Measurements from ENCODE around the gene CTH.
A peak's percentile ranks its signal among the peaks of the same experiment; 100 is the strongest.
"Not testable (repeated sequence)": the region's sequence is repeated elsewhere in the genome, so short reads cannot be mapped to it uniquely, and the experiment has no call there.

CTH gene

GRCh38 chr1:70409136-70409535, 1.9 kb upstream of the CTH start:
- no peak for DNase-seq (ENCODE audit: low read depth)

DNA sequence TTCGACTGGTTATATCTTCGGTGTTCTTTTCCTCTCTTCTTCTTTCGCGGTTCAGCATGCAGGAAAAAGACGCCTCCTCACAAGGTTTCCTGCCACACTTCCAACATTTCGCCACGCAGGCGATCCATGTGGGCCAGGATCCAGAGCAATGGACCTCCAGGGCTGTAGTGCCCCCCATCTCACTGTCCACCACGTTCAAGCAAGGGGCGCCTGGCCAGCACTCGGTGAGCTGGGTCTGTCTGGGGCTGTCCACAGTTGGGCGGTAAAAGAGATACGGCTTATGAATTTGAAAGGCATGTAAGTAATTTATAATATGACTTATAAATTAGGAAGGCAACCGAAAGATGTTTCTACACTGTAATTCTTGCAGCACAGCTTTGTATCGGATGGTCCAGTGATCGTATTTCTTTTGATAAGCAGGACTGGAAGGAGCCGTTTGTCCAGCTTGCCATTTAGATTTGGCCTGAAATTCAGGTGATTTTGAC, 334 bp downstream of the CTH start:
- no peak for DNase-seq (ENCODE audit: low read depth)

DNA sequence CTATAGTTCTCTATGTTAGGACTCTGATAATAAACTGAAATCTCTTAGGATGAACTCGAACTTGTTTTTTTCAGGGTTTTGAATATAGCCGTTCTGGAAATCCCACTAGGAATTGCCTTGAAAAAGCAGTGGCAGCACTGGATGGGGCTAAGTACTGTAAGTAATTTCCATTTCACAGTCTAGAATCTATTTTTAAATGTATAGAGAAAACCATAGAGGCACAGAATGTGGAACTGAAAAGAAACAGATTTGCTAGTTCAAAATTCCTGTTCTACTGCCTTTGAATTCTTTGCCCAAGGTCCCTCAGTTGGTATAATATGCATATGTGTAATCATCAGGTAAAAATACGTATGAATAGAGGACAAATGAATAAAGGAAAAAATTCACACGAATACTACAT, 4.8 kb downstream of the CTH start:
- DNase-seq (ENCODE audit: low read depth), result no peak

DNA sequence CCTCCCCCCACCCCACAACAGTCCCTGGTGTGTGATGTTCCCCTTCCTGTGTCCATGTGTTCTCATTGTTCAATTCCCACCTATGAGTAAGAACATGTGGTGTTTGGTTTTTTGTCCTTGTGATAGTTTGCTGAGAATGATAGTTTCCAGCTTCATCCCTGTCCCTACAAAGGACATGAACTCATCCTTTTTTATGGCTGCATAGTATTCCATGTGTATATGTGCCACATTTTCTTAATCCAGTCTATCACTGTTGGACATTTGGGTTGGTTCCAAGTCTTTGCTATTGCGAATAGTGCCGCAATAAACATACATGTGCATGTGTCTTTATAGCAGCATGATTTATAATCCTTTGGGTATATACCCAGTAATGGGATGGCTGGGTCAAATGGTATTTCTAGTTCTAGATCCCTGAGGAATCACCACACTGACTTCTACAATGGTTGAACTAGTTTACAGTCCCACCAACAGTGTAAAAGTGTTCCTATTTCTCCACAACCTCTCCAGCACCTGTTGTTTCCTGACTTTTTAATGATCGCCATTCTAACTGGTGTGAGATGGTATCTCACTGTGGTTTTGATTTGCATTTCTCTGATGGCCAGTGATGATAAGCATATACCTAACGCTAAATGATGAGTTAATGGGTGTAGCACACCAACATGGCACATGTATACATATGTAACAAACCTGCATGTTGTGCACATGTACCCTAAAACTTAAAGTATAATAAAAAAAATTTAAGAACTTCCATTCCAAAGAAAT, 8.1 kb downstream of the CTH start:
- DNase-seq (ENCODE audit: low read depth), result not testable (repeated sequence)

DNA sequence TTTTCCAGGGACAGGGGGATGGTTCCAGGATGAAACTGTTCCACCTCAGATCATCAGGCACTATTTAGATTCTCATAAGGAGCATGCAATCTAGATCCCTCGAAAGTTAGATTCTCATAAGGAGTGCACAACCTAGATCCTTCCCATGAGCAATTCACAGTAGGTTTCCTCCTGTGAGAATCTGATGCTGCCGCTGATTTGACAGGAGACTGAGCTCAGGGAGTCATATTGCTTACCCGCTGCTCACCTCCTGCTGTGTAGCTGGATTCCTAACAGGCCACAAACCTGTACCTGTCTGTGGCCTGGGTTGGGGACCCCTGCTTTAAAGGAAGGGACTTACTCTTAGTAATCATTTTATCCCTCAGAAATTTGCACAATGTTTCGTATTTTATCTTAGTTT, 9.3 kb downstream of the CTH start:
- DNase-seq (ENCODE audit: low read depth), result no peak

DNA sequence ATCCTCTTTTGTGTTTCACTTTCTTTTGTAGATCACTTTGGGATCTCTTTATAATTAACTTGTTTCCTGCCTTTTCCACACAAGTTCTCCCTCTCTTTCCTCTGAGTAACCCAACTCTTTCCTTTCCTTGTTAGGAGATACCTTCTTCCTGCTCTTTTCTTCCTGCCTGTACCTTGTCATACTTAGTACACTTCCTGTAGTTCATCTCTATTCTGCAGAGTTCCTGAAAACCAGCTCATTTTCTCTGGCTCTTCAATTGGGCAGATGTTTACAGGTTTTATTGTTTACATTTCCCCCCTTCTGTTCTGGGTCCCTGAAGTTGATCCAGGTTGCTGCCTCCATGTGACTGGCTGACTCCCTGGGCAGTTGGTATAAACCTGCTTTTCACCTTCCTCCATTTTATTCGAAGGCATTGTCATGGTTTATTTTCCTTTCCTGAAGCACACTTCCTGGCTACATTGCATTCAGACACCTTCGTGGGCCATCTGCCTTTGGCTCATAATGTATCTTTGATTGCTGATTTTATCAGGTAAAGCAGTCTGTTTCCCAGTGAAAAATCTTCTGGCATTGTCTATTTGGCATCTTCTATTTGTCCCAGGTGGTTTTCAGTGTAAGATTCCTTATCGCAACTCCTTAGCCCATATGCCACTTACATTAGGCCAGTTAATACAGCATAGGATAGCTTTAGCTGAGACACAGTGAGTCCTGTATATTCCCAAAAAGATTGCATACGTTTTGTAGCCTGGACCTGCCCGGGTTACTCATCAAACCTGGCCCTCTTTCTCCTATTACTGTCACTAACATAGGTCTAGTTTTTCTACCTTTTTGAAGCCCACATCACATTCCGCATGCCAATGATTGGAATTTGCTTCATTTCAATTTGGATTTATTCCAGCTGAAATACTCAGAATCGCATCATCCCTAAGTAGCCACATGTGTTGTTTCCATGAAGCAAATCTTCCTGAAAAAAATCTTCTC, 15.4 kb downstream of the CTH start:
- DNase-seq (ENCODE audit: low read depth), result no peak

- no peak for DNase-seq (ENCODE audit: low read depth)
Measured at GRCh38 chr1:70427976-70428375, 16.9 kb downstream of the CTH start.

GRCh38 chr1:70429219-70429618, 18.2 kb downstream of the CTH start:
- no peak for DNase-seq (ENCODE audit: low read depth)

DNA sequence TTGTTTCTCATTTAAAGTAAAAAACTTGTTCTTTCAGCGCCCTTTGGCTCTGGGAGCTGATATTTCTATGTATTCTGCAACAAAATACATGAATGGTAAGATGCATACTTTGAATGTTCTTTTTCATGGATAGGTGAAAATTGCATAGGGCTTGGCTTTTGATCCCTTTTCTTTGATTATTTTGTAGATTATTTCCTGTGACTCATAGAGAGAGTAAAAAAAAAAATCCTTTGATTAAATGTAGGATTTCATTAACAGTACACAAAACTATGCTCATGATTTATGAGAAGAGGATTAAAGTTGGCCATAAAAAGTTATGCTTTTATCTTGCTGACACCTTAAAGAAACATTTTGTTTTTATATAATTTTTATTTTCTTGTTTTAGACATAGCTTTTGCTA, 18.7 kb downstream of the CTH start:
- DNase-seq (ENCODE audit: low read depth), result no peak

DNA sequence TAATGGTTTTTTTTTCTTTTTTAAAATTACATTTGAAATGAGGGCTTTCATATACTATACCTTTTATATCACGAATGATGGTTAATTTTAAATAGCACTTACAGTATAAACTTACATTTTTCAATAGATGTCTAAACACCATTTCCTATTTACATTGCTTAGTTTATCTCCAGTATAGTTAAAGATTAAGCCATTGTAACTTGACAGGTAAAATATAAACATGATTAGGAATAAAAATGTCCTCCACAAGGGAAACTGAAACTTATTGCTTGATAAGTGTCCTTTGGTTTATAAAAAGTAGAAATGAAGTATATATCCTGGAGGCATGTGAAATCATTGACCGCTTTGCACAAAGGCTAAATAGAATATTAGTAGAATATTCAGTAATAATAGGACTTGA, 20.2 kb downstream of the CTH start:
- DNase-seq (ENCODE audit: low read depth), result no peak

GRCh38 chr1:70431874-70432273, 20.8 kb downstream of the CTH start:
- no peak for DNase-seq (ENCODE audit: low read depth)

DNA sequence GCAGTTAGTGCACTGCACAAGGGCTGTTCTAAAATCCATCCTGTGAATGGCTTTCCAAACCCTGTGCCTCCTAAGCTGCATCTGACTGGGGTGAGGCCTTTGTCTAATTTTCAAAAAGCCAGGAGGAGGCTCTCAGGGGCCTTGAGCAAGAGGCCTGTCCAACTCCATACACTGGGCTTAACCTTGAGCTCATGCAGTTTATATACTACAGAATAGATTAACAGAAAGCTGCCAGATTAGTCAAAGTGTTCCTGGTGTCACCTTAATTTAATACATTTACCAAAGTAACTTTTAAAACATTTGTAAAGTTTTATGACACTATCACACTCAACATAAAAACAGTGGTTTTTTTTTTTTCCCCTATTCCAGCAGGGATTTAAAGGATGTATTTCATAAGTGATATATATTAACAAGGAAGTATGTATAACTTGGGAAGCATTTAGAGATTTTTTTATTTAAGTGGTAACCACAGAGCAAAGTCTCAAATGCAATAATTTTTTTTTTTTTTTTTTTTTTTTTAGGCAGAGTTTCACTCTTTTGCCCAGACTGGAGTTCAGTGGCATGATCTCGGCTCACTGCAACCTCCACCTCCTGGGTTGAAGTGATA, 23.3 kb downstream of the CTH start:
- no peak for DNase-seq (ENCODE audit: low read depth)

DNA sequence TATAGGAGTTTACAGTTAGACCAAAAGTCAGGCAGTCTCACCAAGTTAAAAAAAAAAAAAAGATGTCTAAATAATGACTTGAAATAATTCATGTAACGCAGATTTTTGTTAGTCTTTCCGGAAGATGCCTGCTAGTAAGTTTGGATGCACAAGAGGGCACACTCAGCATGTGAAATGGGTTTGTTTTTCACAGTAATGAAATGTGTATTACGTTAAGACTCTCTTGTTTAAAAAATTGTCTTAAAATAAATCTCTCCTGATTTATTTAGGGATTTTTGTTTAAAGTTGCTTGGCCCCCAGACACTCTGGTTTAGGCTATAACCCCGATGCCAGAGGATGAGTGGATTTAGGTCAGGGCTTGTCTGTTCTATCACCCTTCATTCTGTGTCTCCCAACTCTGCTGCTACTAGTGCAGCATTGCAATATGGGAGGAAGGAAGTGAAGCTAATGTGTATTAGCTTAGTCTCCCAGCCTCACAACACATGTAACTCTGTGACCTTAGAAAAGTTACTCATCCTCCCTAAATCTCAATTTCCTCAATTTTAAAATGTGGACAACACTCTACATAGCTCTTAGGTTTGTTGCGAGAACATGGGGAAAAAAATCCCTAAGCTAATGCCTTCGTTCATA, 25.7 kb downstream of the CTH start:
- DNase-seq (ENCODE audit: low read depth), result no peak

- no peak for DNase-seq (ENCODE audit: low read depth)
Measured at GRCh38 chr1:70438529-70438928, 27.5 kb downstream of the CTH start.

GRCh38 chr1:70440642-70441391, 29.7 kb downstream of the CTH start:
- no peak for DNase-seq (ENCODE audit: low read depth)

- no peak for DNase-seq (ENCODE audit: low read depth)
Measured at GRCh38 chr1:70441392-70442035, 30.4 kb downstream of the CTH start.

DNA sequence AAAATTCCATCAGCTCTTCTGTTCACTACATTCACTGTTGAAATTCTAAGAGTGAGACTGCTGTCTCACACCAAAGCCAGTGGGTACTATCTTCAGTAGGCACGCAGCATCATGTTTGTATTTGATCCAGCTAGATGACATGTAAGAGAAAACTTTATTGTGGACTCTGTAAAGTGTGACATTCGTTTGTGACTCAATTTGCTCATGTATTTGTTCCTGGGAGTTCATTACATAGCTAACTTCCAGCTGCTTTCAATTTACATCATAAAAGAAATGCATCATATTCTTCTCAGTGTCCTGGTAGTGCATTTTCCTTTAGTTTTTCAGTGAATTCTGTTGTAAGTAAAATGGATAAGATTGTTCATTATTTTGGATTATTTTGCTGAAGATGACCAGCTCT, 31.4 kb downstream of the CTH start:
- DNase-seq (ENCODE audit: low read depth), result no peak

GRCh38 chr1:70443739-70444138, 32.7 kb downstream of the CTH start:
- DNase-seq (ENCODE audit: low read depth), result no peak

- DNase-seq (ENCODE audit: low read depth), result no peak
Measured at GRCh38 chr1:70449049-70449448, 38.0 kb downstream of the CTH start.

- peak; percentile 1 for DNase-seq (ENCODE audit: low read depth)
Measured at GRCh38 chr1:70452164-70452939, 41.3 kb downstream of the CTH start.

Measured in activated T-cell treated with anti-CD3 and anti-CD28 coated beads for 24 hours (primary cell).